HepG2 (cell line): Measurements from ENCODE around the gene LSR. TPM values are rescaled to one million over a fixed set of nuclear protein-coding genes. Genes with fewer than 3 reads are reported as not detected.

Source experiments
- JDP2 ChIP-seq: sonication (generic); formaldehyde crosslinking; IDR thresholded peaks from 2 replicates; pipeline ENCODE4 v1.8.1; 2022; ENCODE audit warnings: missing genetic modification reagents, borderline replicate concordance
- JUNB ChIP-seq: sonication (generic); formaldehyde crosslinking; IDR thresholded peaks from 2 replicates; pipeline ENCODE4 v1.8.0; 2022; ENCODE audit warnings: missing genetic modification reagents, mild to moderate bottlenecking, borderline replicate concordance
- KDM2A ChIP-seq: sonication (generic); formaldehyde crosslinking; IDR thresholded peaks from 2 replicates; pipeline ENCODE4 v1.4.0; 2020; ENCODE audit warnings: low read depth, missing genetic modification reagents, borderline replicate concordance
- KDM5B ChIP-seq: sonication (generic); formaldehyde crosslinking; IDR thresholded peaks from 2 replicates; pipeline ENCODE4 v1.4.0; 2020; ENCODE audit warnings: missing genetic modification reagents, mild to moderate bottlenecking, borderline replicate concordance
- MED1 ChIP-seq: sonication (generic); formaldehyde crosslinking; IDR thresholded peaks from 2 replicates; pipeline ENCODE4 v1.4.0; 2020; ENCODE audit warnings: missing genetic modification reagents
- MEIS2 ChIP-seq: sonication (generic); formaldehyde crosslinking; IDR thresholded peaks from 2 replicates; pipeline ENCODE4 v1.9.0; 2021; ENCODE audit warnings: mild to moderate bottlenecking, missing genetic modification reagents
- PATZ1 ChIP-seq: sonication (generic); formaldehyde crosslinking; IDR thresholded peaks from 2 replicates; pipeline ENCODE4 v1.4.0; 2020; ENCODE audit warnings: missing genetic modification reagents
- ZFP91 ChIP-seq: sonication (generic); formaldehyde crosslinking; IDR thresholded peaks from 2 replicates; pipeline ENCODE4 v1.9.0; 2022; ENCODE audit warnings: missing genetic modification reagents, mild to moderate bottlenecking, borderline replicate concordance
- polyA plus RNA-seq, 8 experiments: library from polyadenylated mRNA; depleted of rRNA in 3 of 8; stranded (reverse) in 7 of 8; unstranded in 1 of 8; fragments of >200 nt; fragmentation: Illumina TruSeq in 4 of 8; extraction: Trizol in 4 of 8; gene quantifications; 2 replicates each; pipeline versions ENCODE4 v1.2.1 to v1.2.3, GENCODE V29; 2011 to 2016; ENCODE audit warnings: low read depth in 4 of 8, missing spikeins in 1 of 8, mixed read lengths in 1 of 8; ENCODE audit not compliant: insufficient read depth in 1 of 8
- total RNA-seq, 5 experiments: library from RNA; depleted of rRNA; stranded (reverse); fragments of >200 nt; fragmentation: Illumina TruSeq; extraction: Trizol; gene quantifications; 2 replicates each; pipeline ENCODE4 v1.2.3, GENCODE V29; 2016; ENCODE audit warnings: low read depth in 1 of 5
- TF ChIP-seq, protein P1 (sequence below): IDR thresholded peaks from 2 replicates; pipeline ENCODE4 v1.4.0; 2020; ENCODE audit warnings: mild to moderate bottlenecking, missing genetic modification reagents
- TF ChIP-seq, protein P2 (sequence below): sonication (generic); formaldehyde crosslinking; conservative IDR thresholded peaks from 2 replicates; pipeline ENCODE4 v1.8.0; 2022; ENCODE audit warnings: missing genetic modification reagents
- TF ChIP-seq, protein P3 (sequence below): IDR thresholded peaks from 2 replicates; pipeline ENCODE4 v1.6.1; 2016; ENCODE audit warnings: mild to moderate bottlenecking

LSR gene
- total and polyA plus RNA-seq, 2 of the 13 experiments (the other 11 are each of a cell fraction or from before 2014, with no cell fraction given), result 29.2 to 79.2 TPM

DNA sequence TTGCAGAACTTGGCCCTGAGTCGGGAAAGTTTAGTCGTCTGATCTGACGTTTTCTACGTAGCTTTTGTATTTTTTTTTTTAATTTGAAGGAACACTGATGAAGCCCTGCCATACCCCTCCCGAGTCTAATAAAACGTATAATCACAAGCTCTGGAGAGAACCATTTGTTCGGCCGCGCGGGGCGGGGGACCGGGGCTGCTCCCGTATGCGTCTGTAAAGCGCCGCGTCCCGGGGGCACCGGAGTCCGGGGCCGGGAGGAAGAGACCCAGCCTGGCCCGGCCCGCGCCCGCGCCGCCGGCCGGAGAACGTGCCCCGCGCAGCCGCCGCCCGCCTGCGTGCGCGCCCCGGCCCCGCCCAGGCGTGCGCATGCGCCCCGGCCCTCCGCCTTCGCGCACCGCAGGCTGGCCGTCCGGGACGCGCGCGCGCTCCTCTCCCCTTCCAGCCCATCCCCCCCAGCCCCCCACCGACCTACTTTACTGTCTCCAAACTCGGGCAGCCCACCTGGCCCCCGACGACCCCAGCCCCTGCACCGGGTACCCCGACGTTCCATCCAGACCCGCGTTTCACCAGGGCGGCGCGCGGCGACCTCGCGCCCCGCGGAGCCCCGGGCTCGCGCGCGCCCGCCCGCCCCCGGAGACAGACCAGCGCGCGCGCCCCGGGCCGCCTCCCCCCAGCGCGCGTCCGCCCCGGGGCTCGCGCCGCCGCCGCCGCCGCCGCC, 19.2 kb downstream of the LSR start (continued):
- TF ChIP-seq ZFP91 (CRISPR knock-in tag) (no peak), MED1 (CRISPR knock-in tag) (peak; percentile 31; the same call in 1 of the 2 replicates), MEIS2 (CRISPR knock-in tag) (peak; percentile 49; the same call in 1 of the 2 replicates), KDM5B (CRISPR knock-in tag) (peak; percentile 37; the same call in 1 of the 2 replicates), PATZ1 (CRISPR knock-in tag) (peak; percentile 54), KDM2A (CRISPR knock-in tag) (peak; percentile 69; the same call in 1 of the 2 replicates), JUNB (CRISPR knock-in tag) (no peak), JDP2 (no peak)
- TF ChIP-seq, protein P1, sequence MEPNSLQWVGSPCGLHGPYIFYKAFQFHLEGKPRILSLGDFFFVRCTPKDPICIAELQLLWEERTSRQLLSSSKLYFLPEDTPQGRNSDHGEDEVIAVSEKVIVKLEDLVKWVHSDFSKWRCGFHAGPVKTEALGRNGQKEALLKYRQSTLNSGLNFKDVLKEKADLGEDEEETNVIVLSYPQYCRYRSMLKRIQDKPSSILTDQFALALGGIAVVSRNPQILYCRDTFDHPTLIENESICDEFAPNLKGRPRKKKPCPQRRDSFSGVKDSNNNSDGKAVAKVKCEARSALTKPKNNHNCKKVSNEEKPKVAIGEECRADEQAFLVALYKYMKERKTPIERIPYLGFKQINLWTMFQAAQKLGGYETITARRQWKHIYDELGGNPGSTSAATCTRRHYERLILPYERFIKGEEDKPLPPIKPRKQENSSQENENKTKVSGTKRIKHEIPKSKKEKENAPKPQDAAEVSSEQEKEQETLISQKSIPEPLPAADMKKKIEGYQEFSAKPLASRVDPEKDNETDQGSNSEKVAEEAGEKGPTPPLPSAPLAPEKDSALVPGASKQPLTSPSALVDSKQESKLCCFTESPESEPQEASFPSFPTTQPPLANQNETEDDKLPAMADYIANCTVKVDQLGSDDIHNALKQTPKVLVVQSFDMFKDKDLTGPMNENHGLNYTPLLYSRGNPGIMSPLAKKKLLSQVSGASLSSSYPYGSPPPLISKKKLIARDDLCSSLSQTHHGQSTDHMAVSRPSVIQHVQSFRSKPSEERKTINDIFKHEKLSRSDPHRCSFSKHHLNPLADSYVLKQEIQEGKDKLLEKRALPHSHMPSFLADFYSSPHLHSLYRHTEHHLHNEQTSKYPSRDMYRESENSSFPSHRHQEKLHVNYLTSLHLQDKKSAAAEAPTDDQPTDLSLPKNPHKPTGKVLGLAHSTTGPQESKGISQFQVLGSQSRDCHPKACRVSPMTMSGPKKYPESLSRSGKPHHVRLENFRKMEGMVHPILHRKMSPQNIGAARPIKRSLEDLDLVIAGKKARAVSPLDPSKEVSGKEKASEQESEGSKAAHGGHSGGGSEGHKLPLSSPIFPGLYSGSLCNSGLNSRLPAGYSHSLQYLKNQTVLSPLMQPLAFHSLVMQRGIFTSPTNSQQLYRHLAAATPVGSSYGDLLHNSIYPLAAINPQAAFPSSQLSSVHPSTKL (CRISPR knock-in tag), result no peak
- TF ChIP-seq, protein P2, sequence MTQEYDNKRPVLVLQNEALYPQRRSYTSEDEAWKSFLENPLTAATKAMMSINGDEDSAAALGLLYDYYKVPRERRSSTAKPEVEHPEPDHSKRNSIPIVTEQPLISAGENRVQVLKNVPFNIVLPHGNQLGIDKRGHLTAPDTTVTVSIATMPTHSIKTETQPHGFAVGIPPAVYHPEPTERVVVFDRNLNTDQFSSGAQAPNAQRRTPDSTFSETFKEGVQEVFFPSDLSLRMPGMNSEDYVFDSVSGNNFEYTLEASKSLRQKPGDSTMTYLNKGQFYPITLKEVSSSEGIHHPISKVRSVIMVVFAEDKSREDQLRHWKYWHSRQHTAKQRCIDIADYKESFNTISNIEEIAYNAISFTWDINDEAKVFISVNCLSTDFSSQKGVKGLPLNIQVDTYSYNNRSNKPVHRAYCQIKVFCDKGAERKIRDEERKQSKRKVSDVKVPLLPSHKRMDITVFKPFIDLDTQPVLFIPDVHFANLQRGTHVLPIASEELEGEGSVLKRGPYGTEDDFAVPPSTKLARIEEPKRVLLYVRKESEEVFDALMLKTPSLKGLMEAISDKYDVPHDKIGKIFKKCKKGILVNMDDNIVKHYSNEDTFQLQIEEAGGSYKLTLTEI, result no peak
- TF ChIP-seq, protein P3, sequence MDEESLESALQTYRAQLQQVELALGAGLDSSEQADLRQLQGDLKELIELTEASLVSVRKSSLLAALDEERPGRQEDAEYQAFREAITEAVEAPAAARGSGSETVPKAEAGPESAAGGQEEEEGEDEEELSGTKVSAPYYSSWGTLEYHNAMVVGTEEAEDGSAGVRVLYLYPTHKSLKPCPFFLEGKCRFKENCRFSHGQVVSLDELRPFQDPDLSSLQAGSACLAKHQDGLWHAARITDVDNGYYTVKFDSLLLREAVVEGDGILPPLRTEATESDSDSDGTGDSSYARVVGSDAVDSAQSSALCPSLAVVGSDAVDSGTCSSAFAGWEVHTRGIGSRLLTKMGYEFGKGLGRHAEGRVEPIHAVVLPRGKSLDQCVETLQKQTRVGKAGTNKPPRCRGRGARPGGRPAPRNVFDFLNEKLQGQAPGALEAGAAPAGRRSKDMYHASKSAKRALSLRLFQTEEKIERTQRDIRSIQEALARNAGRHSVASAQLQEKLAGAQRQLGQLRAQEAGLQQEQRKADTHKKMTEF, result peak; percentile 13; the same call in 1 of the 2 replicates
